Upper lobe of left lung (tissue), 4 donors: ENCODE data around the gene HBA1.

Source experiments
- POLR2AphosphoS5 ChIP-seq, 2 donors: sonication (generic); formaldehyde crosslinking; IDR thresholded peaks; one replicate each; pipeline ENCODE4 v1.5.1; 2017; ENCODE audit warnings: antibody characterized with exemption in 2 of 2
- TF ChIP-seq, protein P1 (sequence below), 6 experiments: fragments of 450-650 bp in 4 of 6; fragments of 200-600 bp in 2 of 6; sonication (generic) in 2 of 6; IDR thresholded peaks; one replicate each; pipeline ENCODE4 v1.5.1; 2016 to 2019; ENCODE audit warnings: antibody characterized with exemption in 6 of 6

DNA sequence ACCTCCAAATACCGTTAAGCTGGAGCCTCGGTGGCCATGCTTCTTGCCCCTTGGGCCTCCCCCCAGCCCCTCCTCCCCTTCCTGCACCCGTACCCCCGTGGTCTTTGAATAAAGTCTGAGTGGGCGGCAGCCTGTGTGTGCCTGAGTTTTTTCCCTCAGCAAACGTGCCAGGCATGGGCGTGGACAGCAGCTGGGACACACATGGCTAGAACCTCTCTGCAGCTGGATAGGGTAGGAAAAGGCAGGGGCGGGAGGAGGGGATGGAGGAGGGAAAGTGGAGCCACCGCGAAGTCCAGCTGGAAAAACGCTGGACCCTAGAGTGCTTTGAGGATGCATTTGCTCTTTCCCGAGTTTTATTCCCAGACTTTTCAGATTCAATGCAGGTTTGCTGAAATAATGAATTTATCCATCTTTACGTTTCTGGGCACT, 928 bp downstream of the HBA1 start:
- TF ChIP-seq, protein P1, sequence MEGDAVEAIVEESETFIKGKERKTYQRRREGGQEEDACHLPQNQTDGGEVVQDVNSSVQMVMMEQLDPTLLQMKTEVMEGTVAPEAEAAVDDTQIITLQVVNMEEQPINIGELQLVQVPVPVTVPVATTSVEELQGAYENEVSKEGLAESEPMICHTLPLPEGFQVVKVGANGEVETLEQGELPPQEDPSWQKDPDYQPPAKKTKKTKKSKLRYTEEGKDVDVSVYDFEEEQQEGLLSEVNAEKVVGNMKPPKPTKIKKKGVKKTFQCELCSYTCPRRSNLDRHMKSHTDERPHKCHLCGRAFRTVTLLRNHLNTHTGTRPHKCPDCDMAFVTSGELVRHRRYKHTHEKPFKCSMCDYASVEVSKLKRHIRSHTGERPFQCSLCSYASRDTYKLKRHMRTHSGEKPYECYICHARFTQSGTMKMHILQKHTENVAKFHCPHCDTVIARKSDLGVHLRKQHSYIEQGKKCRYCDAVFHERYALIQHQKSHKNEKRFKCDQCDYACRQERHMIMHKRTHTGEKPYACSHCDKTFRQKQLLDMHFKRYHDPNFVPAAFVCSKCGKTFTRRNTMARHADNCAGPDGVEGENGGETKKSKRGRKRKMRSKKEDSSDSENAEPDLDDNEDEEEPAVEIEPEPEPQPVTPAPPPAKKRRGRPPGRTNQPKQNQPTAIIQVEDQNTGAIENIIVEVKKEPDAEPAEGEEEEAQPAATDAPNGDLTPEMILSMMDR (IDR thresholded peaks at IDR 0.05), result no peak
- TF ChIP-seq POLR2AphosphoS5 (IDR thresholded peaks at IDR 0.05), result no peak
